ENCODE results near the gene CEP85L.

Gene CEP85L

DNA sequence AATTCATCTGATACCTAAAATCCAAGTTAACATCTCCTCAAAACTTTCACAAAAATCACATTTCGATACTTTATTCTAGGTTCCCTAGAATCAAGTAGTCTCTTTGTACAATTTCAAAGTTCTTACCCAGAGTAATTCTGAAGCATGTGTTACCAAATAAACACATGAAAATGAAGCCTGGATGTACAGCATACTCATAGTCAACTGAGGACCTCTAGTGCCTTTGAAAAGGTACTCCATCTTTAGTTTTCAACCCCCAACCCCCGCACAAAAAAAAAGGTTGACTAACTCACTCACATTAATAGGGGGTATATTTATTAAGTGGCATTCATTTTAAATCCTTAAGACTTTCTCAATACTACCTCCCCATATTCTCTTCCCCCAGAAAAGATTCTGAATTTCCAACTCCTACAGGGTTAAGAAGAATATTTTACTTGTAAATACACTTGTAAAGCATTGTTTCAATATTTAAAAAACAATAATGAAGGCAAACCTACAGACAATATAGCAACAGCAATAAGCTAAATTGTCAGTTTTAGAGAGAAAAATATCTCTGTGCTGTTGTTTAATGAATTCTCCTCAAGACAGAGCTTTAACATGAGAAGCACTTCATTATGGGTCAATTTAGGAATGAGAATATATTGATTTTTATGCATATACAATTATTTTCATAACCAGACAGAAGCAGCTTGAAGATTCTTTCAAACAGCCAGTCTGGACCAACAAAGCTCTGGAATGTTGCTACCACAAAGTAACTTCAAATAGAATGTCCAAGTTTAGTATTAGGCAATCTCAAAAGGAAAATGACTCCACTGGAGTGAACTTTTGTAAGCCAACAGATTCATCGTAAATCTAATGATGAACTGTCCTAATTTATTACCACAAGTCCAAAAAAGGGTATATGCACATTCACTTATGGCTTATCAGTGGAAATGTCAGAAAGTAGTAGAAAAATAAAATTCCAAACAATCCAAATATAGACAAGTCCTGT is 100.0 kb downstream of the CEP85L start:
- Histone ChIP-seq H2AFZ (ENCODE audit: low read depth, low read length) (no peak overlapping the region), H3K27me3 (ENCODE audit: insufficient read depth, low read length, poor library complexity) (no peaks in the 10 kb centered on the region), H4K20me1 (ENCODE audit: insufficient read depth, low read length) (peaks cover 8% of the 10 kb centered on the region; the same call in 1 of the 2 replicates), H3K4me3 (ENCODE audit: low read depth in 1 of 2, low read length in 2 of 2) (no peak overlapping the region), H3K9me3 (ENCODE audit: insufficient read depth, low read length, severe bottlenecking) (no peaks in the 10 kb centered on the region), H3K27ac (ENCODE audit: low read length) (no peak overlapping the region), H3K9ac (ENCODE audit: low read depth, low read length) (no peak overlapping the region), H3K79me2 (ENCODE audit: insufficient read depth, low read length) (peaks cover 54% of the 10 kb centered on the region), H3K36me3 (ENCODE audit: insufficient read depth, low read length) (peaks cover 7% of the 10 kb centered on the region), H3K4me1 (ENCODE audit: insufficient read depth, low read length) (peaks cover 8% of the 10 kb centered on the region), H3K4me2 (ENCODE audit: insufficient read depth, low read length) (no peak overlapping the region)
- DNase-seq, result peak; percentile 35
- ATAC-seq (ENCODE audit: insufficient read depth, low read depth), result peak; percentile 91
- TF ChIP-seq, protein P1, sequence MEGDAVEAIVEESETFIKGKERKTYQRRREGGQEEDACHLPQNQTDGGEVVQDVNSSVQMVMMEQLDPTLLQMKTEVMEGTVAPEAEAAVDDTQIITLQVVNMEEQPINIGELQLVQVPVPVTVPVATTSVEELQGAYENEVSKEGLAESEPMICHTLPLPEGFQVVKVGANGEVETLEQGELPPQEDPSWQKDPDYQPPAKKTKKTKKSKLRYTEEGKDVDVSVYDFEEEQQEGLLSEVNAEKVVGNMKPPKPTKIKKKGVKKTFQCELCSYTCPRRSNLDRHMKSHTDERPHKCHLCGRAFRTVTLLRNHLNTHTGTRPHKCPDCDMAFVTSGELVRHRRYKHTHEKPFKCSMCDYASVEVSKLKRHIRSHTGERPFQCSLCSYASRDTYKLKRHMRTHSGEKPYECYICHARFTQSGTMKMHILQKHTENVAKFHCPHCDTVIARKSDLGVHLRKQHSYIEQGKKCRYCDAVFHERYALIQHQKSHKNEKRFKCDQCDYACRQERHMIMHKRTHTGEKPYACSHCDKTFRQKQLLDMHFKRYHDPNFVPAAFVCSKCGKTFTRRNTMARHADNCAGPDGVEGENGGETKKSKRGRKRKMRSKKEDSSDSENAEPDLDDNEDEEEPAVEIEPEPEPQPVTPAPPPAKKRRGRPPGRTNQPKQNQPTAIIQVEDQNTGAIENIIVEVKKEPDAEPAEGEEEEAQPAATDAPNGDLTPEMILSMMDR (IDR thresholded peaks at IDR 0.05; ENCODE audit: borderline replicate concordance, extremely low read depth, low read length, poor library complexity, severe bottlenecking), result peak; percentile 72
- no peak for TF ChIP-seq EZH2 (IDR thresholded peaks at IDR 0.05; ENCODE audit: borderline replicate concordance, low read depth, low read length, severe bottlenecking)

DNA sequence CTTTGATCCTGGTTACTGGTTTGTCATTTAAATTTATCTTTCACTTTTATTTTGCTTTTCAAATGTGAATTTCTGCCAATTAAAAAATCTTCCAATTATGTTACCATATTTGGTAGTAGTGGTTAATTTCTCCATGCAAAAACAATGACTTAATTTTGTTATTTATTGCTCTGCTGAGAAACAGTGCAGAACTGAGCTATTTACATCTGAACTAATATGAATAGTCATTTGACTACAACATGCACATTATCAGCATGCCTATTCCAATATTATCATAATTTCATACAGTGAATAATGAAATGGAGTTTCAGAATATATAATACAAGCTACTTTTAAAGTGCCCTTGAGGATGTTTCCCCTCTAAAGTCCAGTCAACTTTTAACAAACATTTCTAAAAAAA is 102.8 kb downstream of the CEP85L start:
- no peak for ATAC-seq (ENCODE audit: insufficient read depth, low read depth)
- H3K9me3 ChIP-seq (ENCODE audit: insufficient read depth, low read length, severe bottlenecking), result no peaks in the 10 kb centered on the region

DNA sequence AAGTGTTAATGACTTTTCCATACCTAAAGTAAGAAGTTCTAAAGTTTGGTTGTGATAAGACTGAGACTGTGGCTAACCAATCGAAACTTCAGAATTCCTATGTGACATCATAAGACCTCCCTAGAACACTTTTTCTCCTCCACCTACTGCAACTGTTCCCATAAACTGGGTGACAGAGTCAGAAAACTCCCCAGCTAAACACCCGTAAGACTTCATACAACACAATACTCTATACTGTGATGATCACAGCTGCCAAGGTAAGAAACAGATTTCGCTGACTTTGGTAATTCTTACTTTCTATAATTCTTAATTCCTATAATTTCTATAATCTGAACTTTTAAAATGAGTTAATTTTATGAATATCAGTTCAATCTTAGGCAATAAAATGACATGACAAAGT is 103.3 kb downstream of the CEP85L start, which contains the start of gene PLN:
PLN (plus strand) TSS at position 161 of the 400 bp plus-strand sequence. CDS start 10,626 bp downstream, outside the sequence.
- Histone ChIP-seq H3K27ac (ENCODE audit: low read length) (no peak within 1 kb of the TSS), H3K79me2 (ENCODE audit: insufficient read depth, low read length) (peaks cover 63% of the 10 kb centered on the region), H3K9ac (ENCODE audit: low read depth, low read length) (no peak within 1 kb of the TSS), H4K20me1 (ENCODE audit: insufficient read depth, low read length) (peaks cover 5% of the 10 kb centered on the region; the same call in 1 of the 2 replicates), H3K27me3 (ENCODE audit: insufficient read depth, low read length, poor library complexity) (no peaks in the 10 kb centered on the region), H3K9me3 (ENCODE audit: insufficient read depth, low read length, severe bottlenecking) (no peaks in the 10 kb centered on the region), H3K4me3 (ENCODE audit: low read depth in 1 of 2, low read length in 2 of 2) (no peak within 1 kb of the TSS), H2AFZ (ENCODE audit: low read depth, low read length) (no peak within 1 kb of the TSS), H3K4me2 (ENCODE audit: insufficient read depth, low read length) (no peak within 1 kb of the TSS), H3K36me3 (ENCODE audit: insufficient read depth, low read length) (no peaks in the 10 kb centered on the region), H3K4me1 (ENCODE audit: insufficient read depth, low read length) (0 out of 2 replicates have a peak, but pooled peaks cover 2% of the 10 kb centered on the region)
- DNase-seq (no peak), ATAC-seq (ENCODE audit: insufficient read depth, low read depth) (no peak)
- TF ChIP-seq, protein P1 (IDR thresholded peaks at IDR 0.05; ENCODE audit: borderline replicate concordance, extremely low read depth, low read length, poor library complexity, severe bottlenecking), result no peak
- TF ChIP-seq EZH2 (IDR thresholded peaks at IDR 0.05; ENCODE audit: borderline replicate concordance, low read depth, low read length, severe bottlenecking), result no peak

More for the DNA sequence above, 102.8 kb downstream of the CEP85L start:
- H3K4me3 ChIP-seq (ENCODE audit: low read depth in 1 of 2, low read length in 2 of 2), result no peak overlapping the region
- H3K27ac ChIP-seq (ENCODE audit: low read length), result no peak overlapping the region
- H3K9ac ChIP-seq (ENCODE audit: low read depth, low read length), result no peak overlapping the region
- peaks cover 7% of the 10 kb centered on the region for H3K4me1 ChIP-seq (ENCODE audit: insufficient read depth, low read length)
- H3K36me3 ChIP-seq (ENCODE audit: insufficient read depth, low read length), result no peaks in the 10 kb centered on the region
- peaks cover 5% of the 10 kb centered on the region; the same call in 1 of the 2 replicates for H4K20me1 ChIP-seq (ENCODE audit: insufficient read depth, low read length)
- peaks cover 61% of the 10 kb centered on the region for H3K79me2 ChIP-seq (ENCODE audit: insufficient read depth, low read length)
- no peak overlapping the region for H2AFZ ChIP-seq (ENCODE audit: low read depth, low read length)
- no peaks in the 10 kb centered on the region for H3K27me3 ChIP-seq (ENCODE audit: insufficient read depth, low read length, poor library complexity)
- DNase-seq, result no peak
- no peak for TF ChIP-seq EZH2 (IDR thresholded peaks at IDR 0.05; ENCODE audit: borderline replicate concordance, low read depth, low read length, severe bottlenecking)
- TF ChIP-seq, protein P1 (IDR thresholded peaks at IDR 0.05; ENCODE audit: borderline replicate concordance, extremely low read depth, low read length, poor library complexity, severe bottlenecking), result no peak
- H3K4me2 ChIP-seq (ENCODE audit: insufficient read depth, low read length), result no peak overlapping the region
